Adrenal gland (tissue), 12 donors: ENCODE data around the gene CMTM8. TPM values are rescaled to one million over a fixed set of nuclear protein-coding genes. Genes with fewer than 3 reads are reported as not detected.

ENCODE experiments used
- DNase-seq, 7 donors: peaks; one replicate each; pipeline ENCODE4 v3.0.0-alpha.2; 2019 to 2020
- H3K27ac ChIP-seq, 5 donors: fragments of 200-600 bp; sonication (generic) in 4 of 5; 1 replicate in 3 of 5; 2 replicates in 2 of 5; pipeline versions ENCODE4 v1.5.1 to v1.8.0; 2016 to 2020; ENCODE audit warnings: mild to moderate bottlenecking in 1 of 5
- H3K27me3 ChIP-seq: fragments of 200-600 bp; 2 replicates; pipeline ENCODE4 v1.8.0; 2021
- H3K36me3 ChIP-seq, 2 donors: fragments of 200-600 bp; replicated peaks in 1 of 2; 1 replicate in 1 of 2; 2 replicates in 1 of 2; pipeline versions ENCODE4 v1.5.1 to v1.8.0; 2018 to 2022
- H3K4me1 ChIP-seq, 2 donors: fragments of 200-600 bp; replicated peaks in 1 of 2; 1 replicate in 1 of 2; 2 replicates in 1 of 2; pipeline versions ENCODE4 v1.5.1 to v1.8.0; 2018 to 2021
- H3K4me3 ChIP-seq, 4 donors: fragments of 200-600 bp; sonication (generic) in 3 of 4; one replicate each; pipeline ENCODE4 v1.5.1; 2016 to 2018
- H3K9me3 ChIP-seq, 3 donors: fragments of 200-600 bp; sonication (generic) in 1 of 3; replicated peaks in 1 of 3; 1 replicate in 2 of 3; 2 replicates in 1 of 3; pipeline versions ENCODE4 v1.5.1 to v1.8.0; 2016 to 2021
- POLR2A ChIP-seq, 2 donors: fragments of 450-650 bp; IDR thresholded peaks; one replicate each; pipeline ENCODE4 v1.6.1; 2017; ENCODE audit warnings: antibody characterized with exemption in 2 of 2, mild to moderate bottlenecking in 2 of 2, moderate library complexity in 1 of 2
- whole genome bisulfite sequencing, 4 donors: extraction: QIAGEN DNeasy Blood & Tissue Kit in 2 of 4; methylation state at CpG; one replicate each; pipeline versions ENCODE4 v1.1.5 to v1.1.7; 2013 to 2017; 5-methylcytosine and 5-hydroxymethylcytosine counted together
- intact Hi-C, 2 donors: fragments of 100-400 bp; cut with DNase I; formaldehyde crosslinking; loops; one replicate each; pipeline versions ENCODE4 v1.14.1 to v1.15.0; 2022 to 2023
- polyA plus RNA-seq, 3 donors: library from polyadenylated mRNA; stranded (reverse); fragments of 200-250 nt in 2 of 3; fragments of 350-450 nt in 1 of 3; fragmentation: Illumina TruSeq in 1 of 3; extraction: RNeasy Lipid Tissue Mini Kit (QIAGEN cat#74804) in 1 of 3; gene quantifications; one replicate each; pipeline ENCODE4 v1.2.3, GENCODE V29; 2013 to 2014
- total RNA-seq, 9 donors: library from RNA; depleted of rRNA in 4 of 9; stranded (reverse); fragments of >200 nt in 4 of 9; fragments of 120-200 nt in 1 of 9; fragmentation: NEBNext Ultra II Directional in 1 of 9; extraction: Animal tissue kit (Norgen Biotek cat#: 25700) in 1 of 9; gene quantifications; one replicate each; pipeline versions ENCODE4 v1.1.0 to v1.2.4, GENCODE V29; 2013 to 2023
- TF ChIP-seq, protein P1 (sequence below), 6 experiments: fragments of 450-650 bp in 4 of 6; fragments of 200-600 bp in 2 of 6; sonication (generic) in 1 of 6; IDR thresholded peaks; 1 replicate in 5 of 6; 2 replicates in 1 of 6; pipeline versions ENCODE4 v1.5.1 to v1.8.0; 2016 to 2021; ENCODE audit warnings: antibody characterized with exemption in 6 of 6, mild to moderate bottlenecking in 2 of 6, moderate library complexity in 1 of 6
- donor health status: healthy with polysubstance abuse.
- donor health status: Bipolar disorder and iron deficiency.
- donor health status: DM: yes; HTN: yes; CAD: no.
- donor health status: DM: no; HTN: no; CAD: no.
- donor health status: DM: no; HTN: no; CAD: no.
- donor health status: DM: yes; HTN: yes; CAD: no.

Gene CMTM8
- total and polyA plus RNA-seq, 12 donors = 3.3 to 24.1 (median 16.0) TPM

DNA sequence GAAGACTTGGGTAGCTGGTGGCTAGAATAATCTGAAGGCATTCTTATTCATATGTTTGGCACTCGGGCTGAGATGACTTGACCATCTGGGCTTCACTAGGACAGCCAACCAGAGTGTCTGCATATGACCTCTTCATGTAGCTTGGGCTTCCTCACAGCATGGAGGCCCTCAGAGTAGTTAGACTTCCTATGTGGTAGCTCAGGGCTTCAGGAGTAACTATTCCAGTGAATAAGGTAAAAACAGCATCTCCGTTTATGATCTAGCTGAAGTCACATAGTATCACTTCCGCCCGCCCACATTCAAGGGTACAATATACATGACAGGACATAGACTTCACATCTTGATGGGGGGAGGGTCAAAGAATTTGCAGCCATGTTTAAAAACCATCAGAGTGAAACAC is 18.9 kb upstream of the CMTM8 start:
- intact Hi-C loops = no loop called here
- Histone ChIP-seq H3K4me1 (no peaks in the 10 kb centered on the region), H3K27me3 (no peaks in the 10 kb centered on the region), H3K9me3 (no peaks in the 10 kb centered on the region), H3K27ac (no peak overlapping the region), H3K4me3 (no peak overlapping the region), H3K36me3 (no peaks in the 10 kb centered on the region)
- DNase-seq = no peak
- TF ChIP-seq, protein P1, sequence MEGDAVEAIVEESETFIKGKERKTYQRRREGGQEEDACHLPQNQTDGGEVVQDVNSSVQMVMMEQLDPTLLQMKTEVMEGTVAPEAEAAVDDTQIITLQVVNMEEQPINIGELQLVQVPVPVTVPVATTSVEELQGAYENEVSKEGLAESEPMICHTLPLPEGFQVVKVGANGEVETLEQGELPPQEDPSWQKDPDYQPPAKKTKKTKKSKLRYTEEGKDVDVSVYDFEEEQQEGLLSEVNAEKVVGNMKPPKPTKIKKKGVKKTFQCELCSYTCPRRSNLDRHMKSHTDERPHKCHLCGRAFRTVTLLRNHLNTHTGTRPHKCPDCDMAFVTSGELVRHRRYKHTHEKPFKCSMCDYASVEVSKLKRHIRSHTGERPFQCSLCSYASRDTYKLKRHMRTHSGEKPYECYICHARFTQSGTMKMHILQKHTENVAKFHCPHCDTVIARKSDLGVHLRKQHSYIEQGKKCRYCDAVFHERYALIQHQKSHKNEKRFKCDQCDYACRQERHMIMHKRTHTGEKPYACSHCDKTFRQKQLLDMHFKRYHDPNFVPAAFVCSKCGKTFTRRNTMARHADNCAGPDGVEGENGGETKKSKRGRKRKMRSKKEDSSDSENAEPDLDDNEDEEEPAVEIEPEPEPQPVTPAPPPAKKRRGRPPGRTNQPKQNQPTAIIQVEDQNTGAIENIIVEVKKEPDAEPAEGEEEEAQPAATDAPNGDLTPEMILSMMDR (IDR thresholded peaks at IDR 0.05) = no peak
- TF ChIP-seq POLR2A (IDR thresholded peaks at IDR 0.05) = no peak
- WGBS, 4 donors = 66 to 90% (median 87%) methylated on average over 4 of the region's 4 CpGs

DNA sequence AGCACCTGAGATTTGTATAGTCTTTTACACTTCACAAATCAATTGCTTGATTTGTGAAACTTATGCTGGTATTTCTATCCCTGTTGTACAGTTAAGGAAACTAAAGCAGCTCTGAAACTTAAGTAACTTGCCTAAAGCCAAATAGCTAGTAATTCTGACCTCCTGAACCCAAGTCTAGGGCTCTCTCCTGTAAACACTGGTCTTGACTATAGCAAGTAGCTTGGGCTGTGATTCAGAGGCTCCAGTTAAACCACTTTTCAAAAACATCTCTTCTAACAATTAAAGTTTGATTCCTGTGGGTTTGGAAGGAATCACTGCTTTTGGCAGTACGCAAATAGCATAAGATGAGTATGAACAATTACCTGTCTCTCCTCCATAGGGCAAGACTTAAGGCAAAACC is 18.5 kb upstream of the CMTM8 start:
- H3K27me3 ChIP-seq = no peaks in the 10 kb centered on the region
- H3K27ac ChIP-seq = no peak overlapping the region
- no peaks in the 10 kb centered on the region for H3K9me3 ChIP-seq
- H3K4me1 ChIP-seq = no peaks in the 10 kb centered on the region
- H3K4me3 ChIP-seq = no peak overlapping the region
- DNase-seq = no peak
- H3K36me3 ChIP-seq = no peaks in the 10 kb centered on the region
- WGBS, 4 donors = 93 to 100% (median 96%) methylated on average over 1 of the region's 1 CpG
- intact Hi-C loops = no loop called here
- TF ChIP-seq, protein P1 (IDR thresholded peaks at IDR 0.05) = no peak
- TF ChIP-seq POLR2A (IDR thresholded peaks at IDR 0.05) = no peak

DNA sequence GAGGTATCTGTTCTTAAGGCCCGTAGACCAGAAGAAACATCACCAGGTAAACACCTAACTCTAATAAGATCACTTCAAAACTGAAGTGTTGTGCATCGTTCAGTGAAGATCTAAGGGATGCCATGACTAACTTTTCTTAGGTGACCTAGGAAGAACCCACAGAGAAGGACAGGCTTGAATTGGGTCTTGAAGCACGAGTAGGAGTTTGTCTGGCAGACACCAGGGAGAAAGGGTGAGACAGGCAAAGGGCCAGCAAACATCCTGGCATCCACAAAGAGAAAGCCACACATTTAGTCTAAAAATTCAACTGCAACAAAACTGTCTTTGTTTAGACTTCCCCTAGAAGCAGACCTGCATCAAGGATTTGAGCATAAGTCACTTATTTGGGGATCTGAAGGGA is 15.5 kb upstream of the CMTM8 start:
- H3K27ac ChIP-seq = no peak overlapping the region
- no peak overlapping the region for H3K4me3 ChIP-seq
- no peaks in the 10 kb centered on the region for H3K4me1 ChIP-seq
- no peak for TF ChIP-seq POLR2A (IDR thresholded peaks at IDR 0.05)
- TF ChIP-seq, protein P1 (IDR thresholded peaks at IDR 0.05) = no peak
- DNase-seq = no peak
- intact Hi-C loops = no loop called here
- H3K36me3 ChIP-seq = no peaks in the 10 kb centered on the region
- no peaks in the 10 kb centered on the region for H3K9me3 ChIP-seq
- H3K27me3 ChIP-seq = no peaks in the 10 kb centered on the region
- 86 to 95% (median 93%) methylated on average over 3 of the region's 3 CpGs for WGBS, 4 donors

DNA sequence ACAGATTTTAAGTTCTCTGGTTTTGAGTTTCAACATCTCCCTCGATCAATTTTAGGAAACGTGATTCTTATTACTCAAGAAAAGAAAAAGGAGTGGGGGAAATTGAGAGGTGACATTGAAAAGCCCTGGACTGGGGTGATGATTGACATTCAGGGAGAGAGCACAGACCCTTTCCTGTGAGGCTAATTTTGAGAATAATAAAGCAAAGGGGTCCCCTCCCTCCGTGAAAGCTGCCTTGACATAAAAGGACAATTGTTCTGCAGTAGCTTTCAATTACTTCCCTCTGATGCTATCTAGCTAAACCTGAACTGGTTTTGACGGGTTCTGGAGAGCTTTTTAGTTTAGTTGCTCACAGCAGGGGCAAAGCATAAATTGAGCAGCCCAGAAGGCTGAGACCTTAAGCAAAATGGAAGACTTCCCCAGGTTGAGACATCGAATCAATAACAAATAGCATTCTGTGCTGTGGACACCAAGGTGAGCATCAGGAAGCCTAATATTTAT is 14.4 kb upstream of the CMTM8 start:
- TF ChIP-seq, protein P1 (IDR thresholded peaks at IDR 0.05) = no peak
- TF ChIP-seq POLR2A (IDR thresholded peaks at IDR 0.05) = no peak
- Histone ChIP-seq H3K4me3 (no peak overlapping the region), H3K4me1 (no peaks in the 10 kb centered on the region), H3K27ac (no peak overlapping the region), H3K9me3 (no peaks in the 10 kb centered on the region), H3K36me3 (no peaks in the 10 kb centered on the region), H3K27me3 (no peaks in the 10 kb centered on the region)
- 68 to 77% (median 71%) methylated on average over 5 of the region's 5 CpGs for WGBS, 4 donors
- intact Hi-C loops = no loop called here
- no peak for DNase-seq
